B cell (primary cell): ENCODE results near the gene C1orf198. TPM values are rescaled to one million over a fixed set of nuclear protein-coding genes. Genes with fewer than 3 reads are reported as not detected.

Experiments
- ATAC-seq: fragments of 200-7000 bp; cut with Tn5 transposase; one replicate; pipeline ENCODE4 v1.10.0; 2021; ENCODE audit warnings: low read depth, mild to moderate bottlenecking, moderate number of reproducible peaks, moderate library complexity
- CTCF ChIA-PET: fragments of 350-600 bp; sonication (Branson Sonifier 250); formaldehyde crosslinking; loops from one replicate; lab custom pipeline; 2021; ENCODE audit warnings: antibody characterized with exemption, inconsistent platforms; lab: Charles Lee
- POLR2A ChIA-PET: fragments of 350-600 bp; sonication (Branson Sonifier 250); formaldehyde crosslinking; loops from one replicate; lab custom pipeline; 2021; ENCODE audit warnings: antibody characterized with exemption; lab: Charles Lee
- DNase-seq: peaks from one replicate; pipeline ENCODE4 v3.0.0; 2013
- H2AFZ ChIP-seq: 2 replicates; pipeline ENCODE4 v1.6.1; 2012; ENCODE audit warnings: mild to moderate bottlenecking, low read depth, low read length; ENCODE audit not compliant: insufficient read depth, poor library complexity, severe bottlenecking
- H3K27ac ChIP-seq, 2 donors: 1 replicate in 1 of 2; 2 replicates in 1 of 2; pipeline ENCODE4 v1.5.1; 2012 to 2013; ENCODE audit warnings: low read length in 2 of 2, mild to moderate bottlenecking in 2 of 2, moderate library complexity in 1 of 2
- H3K27me3 ChIP-seq, 4 experiments: fragments of 200-600 bp in 1 of 4; sonication (generic) in 1 of 4; replicated peaks in 1 of 4; 1 replicate in 2 of 4; 2 replicates in 2 of 4; pipeline versions ENCODE4 v1.6.1 to v1.7.0; 2013 to 2016; ENCODE audit warnings: low read length in 3 of 4, mild to moderate bottlenecking in 2 of 4, mixed read lengths in 1 of 4, moderate library complexity in 1 of 4; ENCODE audit not compliant: insufficient read depth in 4 of 4, control insufficient read depth in 3 of 4; ENCODE audit errors: control extremely low read depth in 1 of 4
- H3K36me3 ChIP-seq, 2 experiments: replicated peaks in 1 of 2; 1 replicate in 1 of 2; 2 replicates in 1 of 2; pipeline versions ENCODE4 v1.6.1 to v1.7.1; 2013; ENCODE audit warnings: low read length in 1 of 2; ENCODE audit not compliant: insufficient read depth in 2 of 2, control insufficient read depth in 1 of 2; ENCODE audit errors: control extremely low read depth in 1 of 2, extremely low read depth in 1 of 2
- H3K4me1 ChIP-seq, 2 donors: fragments of 200-600 bp in 1 of 2; sonication (generic) in 1 of 2; 1 replicate in 1 of 2; 2 replicates in 1 of 2; pipeline versions ENCODE4 v1.5.1 to v1.6.1; 2013 to 2017; ENCODE audit warnings: low read length in 2 of 2; ENCODE audit not compliant: control insufficient read depth in 2 of 2, insufficient read depth in 2 of 2
- H3K4me2 ChIP-seq: replicated peaks from 2 replicates; pipeline ENCODE3; 2012; ENCODE audit warnings: mild to moderate bottlenecking, low read depth, low read length; ENCODE audit not compliant: poor library complexity, severe bottlenecking
- H3K4me3 ChIP-seq, 5 experiments: fragments of 200-600 bp in 1 of 5; sonication (generic) in 1 of 5; 1 replicate in 3 of 5; 2 replicates in 2 of 5; pipeline versions ENCODE4 v1.5.1 to v1.7.0; 2011 to 2016; ENCODE audit warnings: low read length in 4 of 5, mild to moderate bottlenecking in 4 of 5, low read depth in 2 of 5, control low read depth in 1 of 5, moderate library complexity in 1 of 5; ENCODE audit not compliant: insufficient read depth in 1 of 5; ENCODE audit errors: control extremely low read depth in 1 of 5, extremely low read depth in 1 of 5
- H3K79me2 ChIP-seq: fragments of 200-600 bp; sonication (generic); one replicate; pipeline ENCODE4 v1.6.0; 2016; ENCODE audit warnings: low read length; ENCODE audit not compliant: control insufficient read depth, insufficient read depth
- H3K9ac ChIP-seq: fragments of 200-600 bp; sonication (generic); 2 replicates; pipeline ENCODE4 v1.6.1; 2017; ENCODE audit warnings: mild to moderate bottlenecking, low read length, moderate library complexity
- H3K9me3 ChIP-seq, 3 donors: one replicate each; pipeline versions ENCODE4 v1.6.1 to v1.7.1; 2013; ENCODE audit warnings: low read length in 2 of 3; ENCODE audit not compliant: control insufficient read depth in 2 of 3, insufficient read depth in 1 of 3; ENCODE audit errors: control extremely low read depth in 1 of 3
- H4K20me1 ChIP-seq: 2 replicates; pipeline ENCODE4 v1.6.0; 2012; ENCODE audit warnings: mild to moderate bottlenecking, low read length; ENCODE audit not compliant: insufficient read depth, control insufficient read depth, poor library complexity, severe bottlenecking
- H3K27ac Mint-ChIP-seq: one replicate; pipeline ENCODE4 v1.8.0; 2021; ENCODE audit warnings: mixed read lengths
- H3K27me3 Mint-ChIP-seq: one replicate; pipeline ENCODE4 v1.8.0; 2021; ENCODE audit warnings: mixed read lengths
- H3K4me1 Mint-ChIP-seq: one replicate; pipeline ENCODE4 v1.8.0; 2021; ENCODE audit warnings: mixed read lengths
- H3K4me3 Mint-ChIP-seq: one replicate; pipeline ENCODE4 v1.8.0; 2021; ENCODE audit warnings: mixed read lengths
- H3K9me3 Mint-ChIP-seq: one replicate; pipeline ENCODE4 v1.8.0; 2022; ENCODE audit warnings: mixed read lengths; ENCODE audit not compliant: insufficient read depth
- EZH2 ChIP-seq: IDR thresholded peaks from 2 replicates; pipeline ENCODE4 v1.6.1; 2012; ENCODE audit warnings: borderline replicate concordance, low read depth, mild to moderate bottlenecking, moderate library complexity, low read length; ENCODE audit not compliant: insufficient read depth, poor library complexity, severe bottlenecking
- WGBS: methylation state at CpG from one replicate; pipeline ENCODE4 v1.1.5; 2013; ENCODE audit warnings: missing lambda C conversion rate; ENCODE audit not compliant: insufficient coverage; 5-methylcytosine and 5-hydroxymethylcytosine counted together
- intact Hi-C: fragments of 100-400 bp; cut with micrococcal nuclease; formaldehyde crosslinking; loops from one replicate; pipeline ENCODE4 v1.10.0; 2022
- polyA plus RNA-seq: library from polyadenylated mRNA; depleted of rRNA; stranded (reverse); fragments of >200 nt; gene quantifications from 2 replicates; pipeline ENCODE4 v1.2.3, GENCODE V29; 2012
- total RNA-seq, 2 donors: library from RNA; stranded (reverse); fragments of 120-200 nt in 1 of 2; gene quantifications; 1 replicate in 1 of 2; 2 replicates in 1 of 2; pipeline versions ENCODE4 v1.2.3 to v1.2.4, GENCODE V29; 2013 to 2022
- TF ChIP-seq, protein P1 (sequence below): fragments of 200-600 bp; IDR thresholded peaks from one replicate; pipeline ENCODE4 v1.8.0; 2022; ENCODE audit warnings: antibody characterized with exemption, mild to moderate bottlenecking

C1orf198 gene
- total and polyA plus RNA-seq, 2 donors (not counting 1 experiment from before 2014, with no cell fraction given) = 1.0 to 6.6 TPM

GRCh38 chr1:230898748-230899147 lies 30.4 kb upstream of the C1orf198 start:
- peaks cover 6% of the 10 kb centered on the region for H3K27me3 Mint-ChIP-seq
- H3K9me3 ChIP-seq = peaks cover 0 to 2% (median 0%) of the 10 kb centered on the region in 3 donors
- ATAC-seq (no peak), DNase-seq (no peak)
- H3K4me3 Mint-ChIP-seq = no peak overlapping the region
- H3K79me2 ChIP-seq = no peaks in the 10 kb centered on the region
- no peak for TF ChIP-seq EZH2
- TF ChIP-seq, protein P1, sequence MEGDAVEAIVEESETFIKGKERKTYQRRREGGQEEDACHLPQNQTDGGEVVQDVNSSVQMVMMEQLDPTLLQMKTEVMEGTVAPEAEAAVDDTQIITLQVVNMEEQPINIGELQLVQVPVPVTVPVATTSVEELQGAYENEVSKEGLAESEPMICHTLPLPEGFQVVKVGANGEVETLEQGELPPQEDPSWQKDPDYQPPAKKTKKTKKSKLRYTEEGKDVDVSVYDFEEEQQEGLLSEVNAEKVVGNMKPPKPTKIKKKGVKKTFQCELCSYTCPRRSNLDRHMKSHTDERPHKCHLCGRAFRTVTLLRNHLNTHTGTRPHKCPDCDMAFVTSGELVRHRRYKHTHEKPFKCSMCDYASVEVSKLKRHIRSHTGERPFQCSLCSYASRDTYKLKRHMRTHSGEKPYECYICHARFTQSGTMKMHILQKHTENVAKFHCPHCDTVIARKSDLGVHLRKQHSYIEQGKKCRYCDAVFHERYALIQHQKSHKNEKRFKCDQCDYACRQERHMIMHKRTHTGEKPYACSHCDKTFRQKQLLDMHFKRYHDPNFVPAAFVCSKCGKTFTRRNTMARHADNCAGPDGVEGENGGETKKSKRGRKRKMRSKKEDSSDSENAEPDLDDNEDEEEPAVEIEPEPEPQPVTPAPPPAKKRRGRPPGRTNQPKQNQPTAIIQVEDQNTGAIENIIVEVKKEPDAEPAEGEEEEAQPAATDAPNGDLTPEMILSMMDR = no peak
- no peak overlapping the region for H3K9ac ChIP-seq
- 93% methylated on average over 7 of the region's 8 CpGs for WGBS
- peaks cover 0 to 4% of the 10 kb centered on the region in 2 experiments for H3K36me3 ChIP-seq
- H3K27ac Mint-ChIP-seq = no peak overlapping the region
- no peak overlapping the region for H2AFZ ChIP-seq
- CTCF ChIA-PET = no interaction called here
- intact Hi-C loops = no loop called here
- peaks cover 0 to 2% (median 0%) of the 10 kb centered on the region in 4 experiments for H3K27me3 ChIP-seq
- no peak overlapping the region for H3K4me2 ChIP-seq
- H3K4me3 ChIP-seq = no peak overlapping the region
- H3K9me3 Mint-ChIP-seq = no peaks in the 10 kb centered on the region
- POLR2A ChIA-PET = no interaction called here
- H3K27ac ChIP-seq = no peak overlapping the region
- H3K4me1 Mint-ChIP-seq = no peaks in the 10 kb centered on the region
- no peaks in the 10 kb centered on the region for H3K4me1 ChIP-seq
- H4K20me1 ChIP-seq = no peaks in the 10 kb centered on the region

- Mint-ChIP-seq H3K27me3 (peaks cover 9% of the 10 kb centered on the region), H3K4me3 (no peak overlapping the region), H3K27ac (no peak overlapping the region), H3K9me3 (no peaks in the 10 kb centered on the region), H3K4me1 (no peaks in the 10 kb centered on the region)
- H3K36me3 ChIP-seq = no peaks in the 10 kb centered on the region
- no peaks in the 10 kb centered on the region for H4K20me1 ChIP-seq
- no peak overlapping the region for H3K27ac ChIP-seq
- H3K4me2 ChIP-seq = no peak overlapping the region
- no peak overlapping the region for H2AFZ ChIP-seq
- ATAC-seq (no peak), DNase-seq (no peak)
- peaks cover 0 to 2% (median 0%) of the 10 kb centered on the region in 4 experiments for H3K27me3 ChIP-seq
- TF ChIP-seq, protein P1 = no peak
- no peak for TF ChIP-seq EZH2
- no peaks in the 10 kb centered on the region for H3K79me2 ChIP-seq
- POLR2A ChIA-PET = no interaction called here
- no peak overlapping the region for H3K4me3 ChIP-seq
- H3K9ac ChIP-seq = no peak overlapping the region
- no peaks in the 10 kb centered on the region for H3K4me1 ChIP-seq
- WGBS = 88% methylated on average over 1 of the region's 4 CpGs
- CTCF ChIA-PET = no interaction called here
- intact Hi-C loops = no loop called here
- H3K9me3 ChIP-seq = peaks cover 0 to 2% (median 0%) of the 10 kb centered on the region in 3 donors
Measured at GRCh38 chr1:230898144-230898543, 29.8 kb upstream of the C1orf198 start.
